Peyer's patch (tissue), 4 donors: ENCODE data around the gene CHTF18. TPM values are rescaled to one million over a fixed set of nuclear protein-coding genes. Genes with fewer than 3 reads are reported as not detected.

Experiments used
- DNase-seq, 3 donors: peaks; one replicate each; pipeline ENCODE4 v3.0.0-alpha.2; 2017 to 2019
- H3K27ac ChIP-seq, 4 donors: fragments of 200-600 bp; sonication (generic); one replicate each; pipeline ENCODE4 v1.5.1; 2016 to 2019
- H3K27me3 ChIP-seq, 2 donors: fragments of 200-600 bp; sonication (generic); one replicate each; pipeline ENCODE4 v1.5.1; 2019
- H3K36me3 ChIP-seq, 3 donors: fragments of 200-600 bp; sonication (generic); one replicate each; pipeline ENCODE4 v1.5.1; 2016 to 2019
- H3K4me1 ChIP-seq, 4 donors: fragments of 200-600 bp; sonication (generic); one replicate each; pipeline ENCODE4 v1.5.1; 2016 to 2019
- H3K4me3 ChIP-seq, 4 donors: fragments of 200-600 bp; sonication (generic); 1 replicate in 3 of 4; 2 replicates in 1 of 4; pipeline ENCODE4 v1.5.1; 2016 to 2019; ENCODE audit warnings: mild to moderate bottlenecking in 1 of 4
- H3K9me3 ChIP-seq, 4 donors: fragments of 200-600 bp; sonication (generic); one replicate each; pipeline ENCODE4 v1.5.1; 2016 to 2019; ENCODE audit warnings: mild to moderate bottlenecking in 1 of 4
- POLR2A ChIP-seq, 2 donors: fragments of 450-650 bp; IDR thresholded peaks; one replicate each; pipeline ENCODE4 v1.5.1; 2017; ENCODE audit warnings: antibody characterized with exemption in 2 of 2, mild to moderate bottlenecking in 2 of 2, moderate library complexity in 2 of 2
- total RNA-seq, 4 donors: library from RNA; depleted of rRNA; stranded (reverse); fragments of >200 nt; gene quantifications; one replicate each; pipeline ENCODE4 v1.1.0, GENCODE V29; 2016
- TF ChIP-seq, protein P1 (sequence below), 6 experiments: fragments of 450-650 bp in 4 of 6; fragments of 200-600 bp in 2 of 6; sonication (generic) in 1 of 6; IDR thresholded peaks; one replicate each; pipeline ENCODE4 v1.5.1; 2017 to 2019; ENCODE audit warnings: antibody characterized with exemption in 6 of 6, mild to moderate bottlenecking in 3 of 6, moderate library complexity in 1 of 6

The CHTF18 gene
- total RNA-seq, 4 donors from 2014 or later: 12.1 to 91.6 (median 19.0) TPM

DNA sequence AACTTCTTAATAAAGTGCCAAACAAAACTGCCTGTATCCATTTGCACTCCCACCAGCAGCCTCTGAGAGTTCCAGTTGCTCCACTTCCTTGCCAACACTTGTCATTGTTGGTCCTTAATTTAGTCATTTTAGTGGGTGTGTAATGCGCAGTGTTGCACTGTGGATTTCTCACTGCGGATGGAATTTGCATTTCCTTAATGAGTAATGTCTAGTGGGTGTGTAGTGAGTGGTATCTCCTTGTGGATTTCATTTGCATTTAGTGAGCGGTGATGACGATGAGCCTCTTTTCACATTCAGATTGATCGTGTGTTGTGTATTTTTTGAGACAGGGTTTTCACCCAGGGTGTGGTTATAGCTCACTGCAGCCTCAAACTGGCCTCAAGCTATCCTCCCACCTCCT lies 32.0 kb upstream of the CHTF18 start:
- H3K36me3 ChIP-seq: no peaks in the 10 kb centered on the region
- no peak overlapping the region for H3K4me3 ChIP-seq
- H3K4me1 ChIP-seq: no peaks in the 10 kb centered on the region
- no peak overlapping the region for H3K27ac ChIP-seq
- DNase-seq: no peak
- TF ChIP-seq, protein P1, sequence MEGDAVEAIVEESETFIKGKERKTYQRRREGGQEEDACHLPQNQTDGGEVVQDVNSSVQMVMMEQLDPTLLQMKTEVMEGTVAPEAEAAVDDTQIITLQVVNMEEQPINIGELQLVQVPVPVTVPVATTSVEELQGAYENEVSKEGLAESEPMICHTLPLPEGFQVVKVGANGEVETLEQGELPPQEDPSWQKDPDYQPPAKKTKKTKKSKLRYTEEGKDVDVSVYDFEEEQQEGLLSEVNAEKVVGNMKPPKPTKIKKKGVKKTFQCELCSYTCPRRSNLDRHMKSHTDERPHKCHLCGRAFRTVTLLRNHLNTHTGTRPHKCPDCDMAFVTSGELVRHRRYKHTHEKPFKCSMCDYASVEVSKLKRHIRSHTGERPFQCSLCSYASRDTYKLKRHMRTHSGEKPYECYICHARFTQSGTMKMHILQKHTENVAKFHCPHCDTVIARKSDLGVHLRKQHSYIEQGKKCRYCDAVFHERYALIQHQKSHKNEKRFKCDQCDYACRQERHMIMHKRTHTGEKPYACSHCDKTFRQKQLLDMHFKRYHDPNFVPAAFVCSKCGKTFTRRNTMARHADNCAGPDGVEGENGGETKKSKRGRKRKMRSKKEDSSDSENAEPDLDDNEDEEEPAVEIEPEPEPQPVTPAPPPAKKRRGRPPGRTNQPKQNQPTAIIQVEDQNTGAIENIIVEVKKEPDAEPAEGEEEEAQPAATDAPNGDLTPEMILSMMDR (IDR thresholded peaks at IDR 0.05): no peak
- TF ChIP-seq POLR2A (IDR thresholded peaks at IDR 0.05): no peak
- no peaks in the 10 kb centered on the region for H3K9me3 ChIP-seq
- H3K27me3 ChIP-seq: no peaks in the 10 kb centered on the region

DNA sequence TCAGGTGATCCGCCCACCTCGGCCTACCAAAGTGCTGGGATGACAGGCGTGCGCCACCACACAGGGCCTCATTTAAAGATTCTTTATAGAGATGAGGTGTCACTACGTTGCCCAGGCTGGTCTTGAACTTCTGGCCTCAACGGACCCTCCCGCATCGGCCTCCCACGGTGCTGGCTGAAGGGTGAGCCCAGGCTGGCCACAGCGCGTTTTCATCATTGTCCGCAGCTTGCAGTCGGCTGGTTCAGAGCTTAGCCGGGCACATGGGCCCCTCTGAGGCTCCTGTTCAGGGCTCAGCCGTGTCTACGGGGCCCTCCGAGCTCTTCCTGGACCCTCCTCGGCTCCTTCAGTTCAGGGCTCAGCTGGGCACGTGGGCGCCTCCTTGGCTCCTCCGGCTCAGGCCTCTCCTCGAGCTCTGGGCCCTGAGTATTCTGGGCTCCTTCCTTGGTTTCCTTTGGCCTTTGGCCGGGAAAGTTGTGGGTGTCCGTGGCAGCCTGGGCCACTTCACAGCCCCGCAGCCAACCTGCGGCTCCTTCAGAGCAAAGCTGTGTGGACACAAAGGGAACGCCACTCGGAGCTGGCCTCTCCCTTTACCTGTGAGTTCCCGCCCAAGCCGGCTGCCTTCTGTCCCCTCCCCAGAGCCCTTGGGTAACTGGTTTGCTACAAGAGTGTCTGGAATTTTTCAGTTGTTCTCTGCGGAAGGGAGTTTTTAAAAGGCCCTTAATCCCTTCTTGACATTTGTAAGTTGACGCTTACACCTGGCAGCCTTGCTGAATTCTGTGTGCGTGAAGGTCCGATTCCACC lies 29.1 kb upstream of the CHTF18 start:
- Histone ChIP-seq H3K27me3 (no peaks in the 10 kb centered on the region), H3K4me1 (no peaks in the 10 kb centered on the region), H3K27ac (no peak overlapping the region), H3K9me3 (no peaks in the 10 kb centered on the region), H3K4me3 (no peak overlapping the region), H3K36me3 (no peaks in the 10 kb centered on the region)
- no peak for DNase-seq
- no peak for TF ChIP-seq POLR2A (IDR thresholded peaks at IDR 0.05)
- TF ChIP-seq, protein P1 (IDR thresholded peaks at IDR 0.05): no peak

DNA sequence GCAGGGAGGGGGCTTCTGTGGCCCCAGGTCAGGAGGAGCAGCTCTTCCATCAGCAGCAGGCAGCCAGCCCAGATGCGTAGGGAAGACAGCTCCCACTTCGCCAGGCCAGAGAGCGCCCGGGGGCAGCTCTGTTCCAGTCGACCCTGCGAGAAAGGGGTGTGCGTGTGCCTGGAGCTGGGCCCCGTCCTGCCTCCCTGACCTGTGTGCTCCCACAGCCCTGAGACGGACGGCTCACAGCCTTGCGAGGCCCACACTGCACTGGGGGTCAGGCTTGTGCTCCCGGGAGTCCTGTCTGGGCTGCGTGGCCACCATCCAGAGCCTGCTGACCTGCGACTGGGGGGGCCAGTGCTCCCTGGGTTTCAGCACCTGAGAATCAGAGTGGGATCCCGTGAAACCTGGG lies 28.4 kb upstream of the CHTF18 start:
- Histone ChIP-seq H3K4me1 (no peaks in the 10 kb centered on the region), H3K9me3 (no peaks in the 10 kb centered on the region), H3K27me3 (no peaks in the 10 kb centered on the region), H3K4me3 (no peak overlapping the region), H3K27ac (no peak overlapping the region), H3K36me3 (no peaks in the 10 kb centered on the region)
- TF ChIP-seq, protein P1 (IDR thresholded peaks at IDR 0.05): no peak
- TF ChIP-seq POLR2A (IDR thresholded peaks at IDR 0.05): no peak
- no peak for DNase-seq

DNA sequence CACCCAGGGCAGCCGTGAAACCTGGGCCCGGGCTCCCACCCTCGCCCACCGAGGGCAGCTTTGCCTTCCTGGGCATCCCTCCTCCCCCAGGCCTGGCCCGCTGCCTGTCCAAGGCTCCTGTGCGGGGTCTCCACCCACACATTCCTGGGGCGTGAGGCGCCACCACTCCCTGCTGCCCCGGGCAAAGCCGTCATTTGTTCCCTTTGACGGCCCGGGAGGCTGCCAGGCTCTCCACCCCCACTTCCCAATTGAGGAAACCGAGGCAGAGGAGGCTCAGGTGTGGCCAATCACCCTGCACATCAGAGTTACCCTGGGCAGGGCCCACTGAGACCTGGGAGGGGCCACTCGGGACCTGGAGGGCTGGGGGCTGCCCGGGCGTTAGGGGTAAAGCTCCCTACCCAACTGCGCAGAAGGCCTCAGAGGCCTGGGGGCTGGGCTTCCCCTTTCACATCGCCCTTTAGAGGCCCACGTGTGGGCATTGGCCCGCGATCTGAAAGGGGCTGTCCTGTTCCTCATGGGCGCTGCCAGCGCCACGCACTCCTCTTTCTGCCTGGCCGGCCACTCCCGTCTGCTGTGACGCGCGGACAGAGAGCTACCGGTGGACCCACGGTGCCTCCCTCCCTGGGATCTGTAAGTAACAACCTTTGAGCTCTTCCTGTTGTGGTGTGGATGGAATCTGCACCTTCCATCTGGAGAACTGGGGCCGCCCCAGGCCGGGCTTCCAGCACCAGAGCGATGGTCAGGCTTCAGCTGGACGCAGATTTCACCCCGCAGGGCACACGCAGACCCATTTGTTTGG lies 27.7 kb upstream of the CHTF18 start, which contains the start of gene MSLN:
Gene MSLN, plus strand, starts transcription at position 190 of the 799 bp plus-strand sequence. CDS start 1,947 bp downstream, outside the sequence.
- DNase-seq: no peak
- no peak for TF ChIP-seq POLR2A (IDR thresholded peaks at IDR 0.05)
- TF ChIP-seq, protein P1 (IDR thresholded peaks at IDR 0.05): no peak
- no peaks in the 10 kb centered on the region for H3K36me3 ChIP-seq
- H3K4me1 ChIP-seq: no peaks in the 10 kb centered on the region
- no peak within 1 kb of the TSS for H3K27ac ChIP-seq
- H3K9me3 ChIP-seq: no peaks in the 10 kb centered on the region
- no peak within 1 kb of the TSS for H3K4me3 ChIP-seq
- H3K27me3 ChIP-seq: no peaks in the 10 kb centered on the region

DNA sequence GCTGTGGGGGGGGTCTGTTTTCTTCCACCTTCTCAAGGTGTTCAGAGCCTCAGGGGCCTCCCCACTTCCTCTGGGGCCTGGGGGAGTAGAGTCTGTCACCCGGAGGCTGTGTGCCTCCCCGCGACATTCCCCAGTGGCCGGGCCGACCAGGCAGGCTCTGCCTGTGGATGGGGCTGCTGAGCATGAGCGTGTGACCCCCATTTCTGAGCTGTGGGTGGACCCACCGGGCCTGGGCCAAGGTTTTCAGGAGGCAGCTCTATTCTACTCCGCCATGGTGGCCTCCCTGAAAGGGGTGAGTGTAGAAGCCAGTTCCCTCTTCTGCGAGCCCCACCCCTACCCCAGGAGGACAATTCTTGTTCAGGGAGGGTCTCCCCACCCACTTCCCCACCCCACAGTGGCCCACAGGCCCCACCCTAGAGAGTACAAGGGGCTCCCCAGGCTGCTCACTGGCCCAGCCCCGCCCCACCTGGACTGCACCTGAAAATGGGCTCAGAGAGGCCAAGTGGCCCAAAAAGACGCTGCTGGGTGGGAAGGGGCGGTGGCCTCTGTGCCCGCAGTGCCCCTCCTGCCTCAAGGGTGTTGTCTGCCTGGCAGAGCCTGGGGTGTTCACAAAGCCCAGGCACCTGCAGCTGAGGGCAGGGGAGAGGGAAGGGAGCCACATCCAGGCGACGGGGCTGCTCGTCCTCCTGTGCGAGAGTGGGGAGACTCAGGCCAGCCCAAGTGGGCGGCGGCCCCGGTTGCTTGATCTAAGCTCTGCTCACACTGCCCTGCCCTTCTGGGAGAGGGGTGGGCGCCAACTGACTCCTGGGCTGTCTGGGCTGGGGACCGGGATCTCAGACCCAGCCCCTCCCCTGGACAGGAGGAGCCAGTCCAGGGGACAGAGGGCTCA lies 26.6 kb upstream of the CHTF18 start:
- H3K27me3 ChIP-seq: no peaks in the 10 kb centered on the region
- no peak for DNase-seq
- no peaks in the 10 kb centered on the region for H3K4me1 ChIP-seq
- H3K9me3 ChIP-seq: no peaks in the 10 kb centered on the region
- no peak for TF ChIP-seq POLR2A (IDR thresholded peaks at IDR 0.05)
- TF ChIP-seq, protein P1 (IDR thresholded peaks at IDR 0.05): no peak
- H3K36me3 ChIP-seq: no peaks in the 10 kb centered on the region
- no peak overlapping the region for H3K27ac ChIP-seq
- H3K4me3 ChIP-seq: no peak overlapping the region
